Calu3 (cell line): ENCODE data around the gene SYNE2. TPM values are rescaled to one million over a fixed set of nuclear protein-coding genes. Genes with fewer than 3 reads are reported as not detected.
"Not testable (repeated sequence)": the region's sequence is repeated elsewhere in the genome, so short reads cannot be mapped to it uniquely, and the experiment has no call there.

Experiments used
- BruUV-seq: library from RNA; stranded (reverse); fragments of 400-500 nt; replicated peaks from 2 replicates; lab custom pipeline; 2021; lab: Mats Ljungman, UMichigan
- CTCF ChIA-PET: fragments of 300-600 bp; sonication (Branson Sonifier 250); formaldehyde crosslinking; loops from one replicate; lab custom pipeline; 2022; ENCODE audit warnings: antibody characterized with exemption; lab: Charles Lee
- DNase-seq: peaks from one replicate; pipeline ENCODE4 v3.0.0; 2022
- H3K27ac Mint-ChIP-seq: one replicate; pipeline ENCODE4 v1.8.0; 2022; ENCODE audit warnings: mixed read lengths; ENCODE audit not compliant: unreplicated experiment
- H3K27me3 Mint-ChIP-seq: one replicate; pipeline ENCODE4 v1.8.0; 2022; ENCODE audit warnings: mixed read lengths; ENCODE audit not compliant: unreplicated experiment
- H3K36me3 Mint-ChIP-seq: one replicate; pipeline ENCODE4 v1.8.0; 2022; ENCODE audit warnings: mild to moderate bottlenecking, moderate library complexity, mixed read lengths; ENCODE audit not compliant: insufficient read depth, unreplicated experiment
- H3K4me1 Mint-ChIP-seq: one replicate; pipeline ENCODE4 v1.8.0; 2022; ENCODE audit warnings: mild to moderate bottlenecking, low read depth, mixed read lengths; ENCODE audit not compliant: unreplicated experiment
- H3K4me3 Mint-ChIP-seq: one replicate; pipeline ENCODE4 v1.8.0; 2022; ENCODE audit warnings: mild to moderate bottlenecking, low read depth, moderate library complexity, mixed read lengths; ENCODE audit not compliant: unreplicated experiment
- H3K9me3 Mint-ChIP-seq: one replicate; pipeline ENCODE4 v1.8.0; 2022; ENCODE audit warnings: low read depth, mixed read lengths; ENCODE audit not compliant: unreplicated experiment
- intact Hi-C: fragments of 100-400 bp; cut with micrococcal nuclease; formaldehyde crosslinking; loops from one replicate; pipeline ENCODE4 v1.10.0; 2022; ENCODE audit not compliant: unreplicated experiment
- total RNA-seq: library from RNA; stranded (reverse); gene quantifications from 2 replicates; pipeline ENCODE4 v1.2.3, GENCODE V29; 2022
- TF ChIP-seq, protein P1 (sequence below): fragments of 200-600 bp; IDR thresholded peaks from one replicate; pipeline ENCODE4 v1.8.0; 2022; ENCODE audit warnings: antibody characterized with exemption; ENCODE audit not compliant: unreplicated experiment

Gene SYNE2
- total RNA-seq, 1 experiment from 2014 or later = 171 TPM

DNA sequence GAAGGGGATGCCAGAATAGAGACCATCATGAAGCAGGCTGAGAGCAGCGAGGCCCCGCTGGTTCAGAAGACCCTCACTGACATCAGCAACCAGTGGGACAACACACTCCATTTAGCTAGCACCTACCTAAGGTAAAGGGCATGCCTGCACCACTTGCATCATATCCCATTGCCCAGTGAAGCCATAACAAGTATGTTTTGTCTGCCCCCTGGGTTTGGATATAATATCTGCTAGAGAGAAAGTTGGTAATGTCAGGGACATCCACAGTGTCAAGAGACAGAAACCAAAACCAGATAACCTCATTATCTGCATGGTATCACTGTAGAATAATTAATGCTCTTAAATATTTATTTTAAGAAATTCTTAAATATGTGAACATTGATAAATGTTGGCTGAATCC, 173.8 kb downstream of the SYNE2 start:
- Mint-ChIP-seq H3K4me1 (no peaks in the 10 kb centered on the region), H3K9me3 (no peaks in the 10 kb centered on the region), H3K27ac (no peak overlapping the region), H3K27me3 (no peaks in the 10 kb centered on the region), H3K36me3 (peaks cover 28% of the 10 kb centered on the region), H3K4me3 (no peak overlapping the region)
- intact Hi-C loops = no loop called here
- CTCF ChIA-PET = no interaction called here
- TF ChIP-seq, protein P1, sequence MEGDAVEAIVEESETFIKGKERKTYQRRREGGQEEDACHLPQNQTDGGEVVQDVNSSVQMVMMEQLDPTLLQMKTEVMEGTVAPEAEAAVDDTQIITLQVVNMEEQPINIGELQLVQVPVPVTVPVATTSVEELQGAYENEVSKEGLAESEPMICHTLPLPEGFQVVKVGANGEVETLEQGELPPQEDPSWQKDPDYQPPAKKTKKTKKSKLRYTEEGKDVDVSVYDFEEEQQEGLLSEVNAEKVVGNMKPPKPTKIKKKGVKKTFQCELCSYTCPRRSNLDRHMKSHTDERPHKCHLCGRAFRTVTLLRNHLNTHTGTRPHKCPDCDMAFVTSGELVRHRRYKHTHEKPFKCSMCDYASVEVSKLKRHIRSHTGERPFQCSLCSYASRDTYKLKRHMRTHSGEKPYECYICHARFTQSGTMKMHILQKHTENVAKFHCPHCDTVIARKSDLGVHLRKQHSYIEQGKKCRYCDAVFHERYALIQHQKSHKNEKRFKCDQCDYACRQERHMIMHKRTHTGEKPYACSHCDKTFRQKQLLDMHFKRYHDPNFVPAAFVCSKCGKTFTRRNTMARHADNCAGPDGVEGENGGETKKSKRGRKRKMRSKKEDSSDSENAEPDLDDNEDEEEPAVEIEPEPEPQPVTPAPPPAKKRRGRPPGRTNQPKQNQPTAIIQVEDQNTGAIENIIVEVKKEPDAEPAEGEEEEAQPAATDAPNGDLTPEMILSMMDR = no peak
- BruUV-seq = no TSS peak
- DNase-seq = no peak

DNA sequence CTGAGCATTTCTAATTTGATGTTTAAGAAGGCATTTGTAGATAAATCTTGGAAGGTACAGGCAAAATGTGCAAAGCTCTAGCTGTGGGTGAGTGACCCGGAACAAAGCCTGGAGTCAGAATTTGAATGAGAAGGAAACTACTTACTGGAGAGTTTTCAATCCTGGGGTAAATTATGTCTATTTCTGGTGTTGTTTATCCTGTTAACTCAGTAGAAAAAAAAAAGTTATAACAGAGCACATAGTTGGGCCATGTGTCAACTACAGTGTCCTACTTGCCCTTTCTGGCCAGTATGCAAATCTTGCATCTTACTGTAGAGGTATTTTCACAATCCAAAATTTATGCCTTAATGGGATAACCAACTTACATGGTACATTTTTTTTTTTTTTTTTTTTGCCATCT, 182.3 kb downstream of the SYNE2 start:
- TF ChIP-seq, protein P1 = no peak
- no TSS peak for BruUV-seq
- CTCF ChIA-PET = interaction anchor here (0.6 kb wide), 1 partner anchor 170 kb away, joined by 3 read pairs; no protein-coding TSS in a partner anchor
- Mint-ChIP-seq H3K4me3 (no peak overlapping the region), H3K9me3 (no peaks in the 10 kb centered on the region), H3K36me3 (peaks cover 16% of the 10 kb centered on the region), H3K4me1 (no peaks in the 10 kb centered on the region), H3K27ac (no peak overlapping the region), H3K27me3 (no peaks in the 10 kb centered on the region)
- DNase-seq = no peak
- intact Hi-C loops = no loop called here

DNA sequence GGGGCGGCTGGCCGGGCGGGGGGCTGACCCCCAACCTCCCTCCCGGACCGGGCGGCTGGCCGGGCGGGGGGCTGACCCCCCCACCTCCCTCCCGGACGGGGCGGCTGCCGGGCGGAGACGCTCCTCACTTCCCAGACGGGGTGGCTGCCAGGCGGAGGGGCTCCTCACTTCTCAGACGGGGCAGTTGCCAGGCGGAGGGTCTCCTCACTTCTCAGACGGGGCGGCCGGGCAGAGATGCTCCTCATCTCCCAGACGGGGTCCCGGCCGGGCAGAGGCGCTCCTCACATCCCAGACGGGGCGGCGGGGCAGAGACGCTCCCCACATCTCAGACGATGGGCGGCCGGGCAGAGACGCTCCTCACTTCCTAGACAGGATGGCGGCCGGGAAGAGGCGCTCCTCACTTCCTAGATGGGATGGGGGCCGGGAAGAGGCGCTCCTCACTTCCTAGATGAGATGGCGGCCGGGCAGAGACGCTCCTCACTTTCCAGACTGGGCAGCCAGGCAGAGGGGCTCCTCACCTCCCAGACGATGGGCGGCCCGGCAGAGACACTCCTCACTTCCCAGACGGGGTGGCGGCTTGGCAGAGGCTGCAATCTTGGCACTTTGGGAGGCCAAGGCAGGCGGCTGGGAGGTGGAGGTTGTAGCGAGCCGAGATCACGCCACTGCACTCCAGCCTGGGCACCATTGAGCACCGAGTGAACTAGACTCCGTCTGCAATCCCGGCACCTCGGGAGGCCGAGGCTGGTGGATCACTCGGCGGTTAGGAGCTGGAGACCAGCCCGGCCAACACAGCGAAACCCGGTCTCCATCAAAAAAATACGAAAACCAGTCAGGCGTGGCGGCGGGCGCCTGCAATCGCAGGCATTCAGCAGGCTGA, 185.3 kb downstream of the SYNE2 start:
- H3K4me3 Mint-ChIP-seq, CTCF ChIA-PET, H3K9me3 Mint-ChIP-seq, DNase-seq, H3K27ac Mint-ChIP-seq, BruUV-seq, H3K4me1 Mint-ChIP-seq, H3K27me3 Mint-ChIP-seq, intact Hi-C loops: not testable (repeated sequence)
- peaks cover 27% of the 10 kb centered on the region for H3K36me3 Mint-ChIP-seq

DNA sequence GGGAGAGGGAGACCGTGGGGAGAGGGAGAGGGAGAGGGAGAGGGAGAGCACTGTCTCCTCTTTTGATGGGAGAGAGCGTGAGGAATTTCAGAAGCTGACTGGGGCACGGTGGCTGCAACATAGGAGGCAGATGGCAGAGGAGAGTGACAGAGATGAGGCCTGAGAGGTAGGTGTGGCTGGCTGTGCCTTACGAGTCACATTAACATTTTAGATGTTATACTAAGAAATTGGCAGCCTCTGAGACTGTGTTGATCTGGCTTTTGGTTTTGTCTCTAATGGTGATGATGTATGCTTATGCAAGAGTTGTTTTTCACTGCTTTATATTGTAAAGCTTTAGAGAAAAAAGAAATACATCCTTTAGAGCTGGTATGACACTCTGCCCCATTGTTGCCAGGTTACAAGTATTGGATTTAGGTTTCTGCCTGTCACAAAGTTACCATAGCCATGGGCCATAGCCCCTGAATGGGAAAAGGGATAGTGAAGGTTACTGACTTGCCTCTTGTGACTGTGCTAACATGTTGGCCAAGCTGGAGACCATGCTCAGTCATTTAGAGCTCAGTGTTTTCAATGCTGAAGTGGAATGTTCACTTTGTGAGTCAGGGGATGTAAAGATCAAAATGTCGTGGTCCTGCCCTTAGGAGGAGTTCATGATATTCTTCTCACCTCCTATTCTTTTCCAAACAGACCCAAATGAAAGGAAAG, 186.2 kb downstream of the SYNE2 start:
- Mint-ChIP-seq H3K27ac (no peak overlapping the region), H3K36me3 (peaks cover 32% of the 10 kb centered on the region), H3K9me3 (peaks cover 5% of the 10 kb centered on the region), H3K4me1 (no peaks in the 10 kb centered on the region), H3K4me3 (no peak overlapping the region), H3K27me3 (no peaks in the 10 kb centered on the region)
- BruUV-seq = no TSS peak
- DNase-seq = no peak
- intact Hi-C loops = no loop called here
- TF ChIP-seq, protein P1 = no peak
- CTCF ChIA-PET = no interaction called here
